Measurements from ENCODE around the gene KARS1.

Gene KARS1

GRCh38 chr16:75647492-75648264 is at the start of gene KARS1, which contains the start of gene TERF2IP:
TSS of gene KARS1 (minus strand) at chr16:75647665. CDS start at chr16:75647639, 26 bp downstream.
TSS of gene TERF2IP (plus strand) at chr16:75647773. CDS start at chr16:75647883, 110 bp downstream.
- peak; percentile 96 for DNase-seq

GRCh38 chr16:75695708-75696107 is 48.2 kb upstream of the KARS1 start:
- no peak for DNase-seq

GRCh38 chr16:75687361-75687760 is 39.9 kb upstream of the KARS1 start:
- DNase-seq, result no peak

GRCh38 chr16:75682308-75682707 is 34.8 kb upstream of the KARS1 start:
- DNase-seq, result no peak

DNA sequence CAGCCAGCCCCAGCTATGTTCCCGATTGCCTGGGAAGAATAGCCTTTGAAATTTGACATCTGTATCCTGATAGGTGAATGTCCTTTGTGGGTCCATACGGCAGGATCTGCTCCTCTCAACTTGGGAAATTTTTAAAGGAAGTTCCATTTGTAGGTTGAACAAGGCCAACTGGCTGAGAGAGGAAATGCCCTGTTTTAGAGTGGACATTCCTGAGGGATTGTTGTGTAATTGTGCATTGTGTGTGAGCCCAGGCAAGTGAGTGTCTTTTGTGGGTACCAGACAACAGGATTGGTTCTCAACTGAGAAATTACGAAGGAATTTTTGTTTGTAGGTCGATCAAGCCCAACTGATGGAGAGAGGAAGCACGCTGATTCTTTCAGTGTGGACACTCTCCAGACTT is 31.9 kb upstream of the KARS1 start:
- DNase-seq, result no peak

- DNase-seq, result no peak
Observed at GRCh38 chr16:75676909-75677308, 29.4 kb upstream of the KARS1 start, which contains the start of gene CPHXL2. TSS of gene CPHXL2 (minus strand) at chr16:75677009. CDS start at chr16:75676999, 10 bp downstream.

GRCh38 chr16:75667503-75667902 is 20.0 kb upstream of the KARS1 start:
- no peak for DNase-seq

DNA sequence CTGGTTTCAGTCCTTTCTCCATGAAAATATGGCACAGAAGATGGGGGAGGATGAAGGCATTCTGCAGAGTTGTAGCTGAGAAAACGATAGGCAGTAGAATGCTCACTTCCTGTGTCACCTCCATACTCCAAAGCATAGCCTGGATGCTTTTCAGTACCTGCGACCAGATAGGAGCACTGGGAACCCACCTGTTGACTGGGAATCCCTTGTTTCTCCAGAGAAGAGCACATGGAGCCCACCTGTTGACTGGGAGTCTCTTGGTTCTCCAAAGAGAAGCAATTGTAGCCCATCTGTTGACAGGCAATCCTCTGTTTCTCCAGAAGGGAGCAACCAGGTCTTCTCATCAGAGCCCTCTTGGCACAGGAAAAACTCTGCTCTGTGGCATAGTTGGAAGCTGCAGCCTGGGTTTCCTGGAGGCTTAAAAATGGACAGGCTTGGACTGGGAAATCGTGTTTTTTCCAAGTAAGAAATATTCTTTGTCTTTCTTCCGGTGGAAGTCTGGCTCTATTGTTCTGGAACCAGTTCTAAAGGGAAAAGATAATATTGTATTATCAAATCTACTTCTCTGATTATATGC is 13.3 kb upstream of the KARS1 start:
- DNase-seq, result peak; percentile 18

- DNase-seq, result peak; percentile 50
Observed at GRCh38 chr16:75660321-75660720, 12.9 kb upstream of the KARS1 start.

GRCh38 chr16:75658175-75658574 is 10.7 kb upstream of the KARS1 start:
- no peak for DNase-seq

DNA sequence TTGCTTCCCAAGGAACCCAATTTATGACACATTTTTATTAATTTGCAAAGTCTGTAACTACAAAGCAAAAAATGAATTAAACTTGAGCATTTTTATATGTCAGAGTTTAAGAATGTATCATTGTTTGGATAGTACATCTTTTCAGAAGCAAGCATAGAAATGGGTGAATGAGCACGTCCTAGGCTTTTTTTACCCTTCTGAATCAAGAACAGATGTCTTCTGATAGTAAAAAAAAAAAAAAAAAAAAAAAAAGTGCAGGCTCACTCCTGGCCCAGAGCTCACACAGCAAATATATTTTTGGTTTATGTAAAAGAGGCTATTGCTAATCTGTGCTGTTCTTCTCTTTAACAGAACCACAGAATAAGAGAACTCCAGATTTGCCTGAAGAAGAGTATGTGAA is 6.5 kb upstream of the KARS1 start:
- no peak for DNase-seq

- DNase-seq, result peak; percentile 86
Observed at GRCh38 chr16:75648265-75649076, 1.0 kb upstream of the KARS1 start.

DNA sequence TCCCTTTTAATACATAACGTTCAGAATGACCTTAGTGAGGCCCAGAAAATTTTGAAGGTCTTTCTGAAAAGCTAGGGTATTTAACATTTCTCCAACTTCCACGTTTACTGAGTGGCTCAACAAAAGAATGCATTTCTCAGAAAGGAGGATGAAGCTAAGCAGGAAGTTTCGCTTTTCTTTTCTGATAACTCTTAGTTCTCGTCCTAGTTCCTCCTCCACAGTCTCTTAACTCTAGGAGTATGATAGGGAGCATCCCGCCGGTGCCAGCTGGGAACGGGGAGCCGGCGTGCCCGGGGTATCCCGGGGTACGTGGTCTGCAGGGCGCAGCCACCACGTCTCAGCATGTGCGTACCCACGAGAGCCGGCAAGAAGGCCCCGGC is 363 bp downstream of the KARS1 start:
- DNase-seq, result no peak

- DNase-seq, result no peak
Observed at GRCh38 chr16:75644240-75645012, 3.0 kb downstream of the KARS1 start.

- DNase-seq, result no peak
Observed at GRCh38 chr16:75640598-75640997, 6.9 kb downstream of the KARS1 start.

- DNase-seq, result no peak
Observed at GRCh38 chr16:75635036-75635435, 12.4 kb downstream of the KARS1 start.

- DNase-seq, result no peak
Observed at GRCh38 chr16:75632857-75633256, 14.6 kb downstream of the KARS1 start.

DNA sequence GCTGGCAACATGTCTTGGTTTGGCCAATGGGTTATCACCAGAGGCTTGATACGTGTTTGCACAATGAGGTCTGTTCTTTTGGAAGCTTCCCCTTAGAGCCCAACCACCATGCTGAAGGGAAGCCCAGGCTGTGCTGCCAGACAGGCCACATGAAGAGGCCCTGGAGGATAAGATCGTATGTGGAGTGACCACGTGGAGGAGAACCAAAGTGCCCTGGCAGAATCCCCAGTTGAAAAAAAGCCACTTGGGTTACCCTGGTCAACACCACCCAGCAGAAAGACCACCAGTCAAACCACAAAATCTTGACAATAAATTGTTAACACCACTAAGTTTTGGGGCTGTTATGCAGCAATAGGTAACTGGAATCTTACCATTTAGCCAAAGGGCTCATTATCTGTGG is 17.4 kb downstream of the KARS1 start:
- DNase-seq, result no peak

- DNase-seq, result no peak
Observed at GRCh38 chr16:75629132-75629531, 18.3 kb downstream of the KARS1 start.

DNA sequence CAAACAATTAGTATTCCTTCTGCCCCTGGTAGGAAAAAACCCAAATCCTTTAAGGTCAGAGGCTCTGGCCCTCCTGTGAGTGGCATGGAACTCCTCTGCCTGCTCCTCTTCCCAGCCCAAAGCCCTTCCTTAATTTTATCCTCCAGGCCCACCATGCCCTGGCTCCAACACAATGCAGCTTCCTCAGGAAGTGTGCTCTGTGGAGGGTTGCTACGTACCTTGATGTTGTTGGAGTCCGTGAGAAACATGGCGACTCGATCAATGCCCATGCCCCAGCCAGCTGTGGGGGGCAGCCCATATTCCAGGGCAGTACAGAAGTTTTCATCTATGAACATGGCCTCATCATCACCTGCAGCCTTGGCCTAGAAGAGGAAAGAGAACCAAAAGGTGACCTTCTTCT is 19.1 kb downstream of the KARS1 start:
- no peak for DNase-seq

DNA sequence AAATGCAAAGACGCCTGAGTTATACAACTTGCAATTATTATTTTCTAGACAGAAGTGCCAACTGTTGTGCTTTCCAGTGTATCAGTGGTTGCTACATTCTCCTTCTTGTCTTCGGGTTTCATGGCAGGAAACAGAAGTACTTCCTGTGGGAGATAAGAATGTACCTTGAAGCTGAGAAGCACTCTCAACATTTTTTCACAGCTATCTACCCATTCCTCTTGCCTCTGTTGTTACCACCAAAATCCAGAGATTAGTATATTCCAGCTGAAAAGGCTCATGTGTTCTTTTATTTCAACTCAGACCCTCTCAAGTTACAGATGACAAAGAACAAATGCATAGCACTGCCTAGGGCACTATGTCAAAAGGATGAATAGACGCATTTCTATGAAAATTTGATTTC is 19.6 kb downstream of the KARS1 start:
- DNase-seq, result no peak

DNA sequence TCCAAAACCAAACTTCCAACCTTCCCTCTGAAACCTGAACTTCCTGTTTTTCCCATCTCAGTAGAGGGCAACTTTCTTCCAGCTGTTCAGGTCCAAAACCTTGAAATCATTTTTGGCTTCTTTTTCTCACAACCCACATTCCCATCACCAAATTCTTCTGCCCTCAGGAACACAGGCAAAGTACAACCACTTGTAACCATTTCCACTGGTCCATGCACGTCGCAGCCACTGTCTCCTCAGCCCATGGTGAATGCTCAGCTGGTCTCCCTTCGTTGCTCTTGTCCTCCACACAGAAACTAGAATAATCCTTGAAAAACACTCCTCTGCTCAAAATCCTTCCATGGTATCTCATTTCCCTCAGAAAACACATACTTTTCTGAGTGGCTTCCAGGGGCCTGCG is 20.7 kb downstream of the KARS1 start:
- no peak for DNase-seq

DNA sequence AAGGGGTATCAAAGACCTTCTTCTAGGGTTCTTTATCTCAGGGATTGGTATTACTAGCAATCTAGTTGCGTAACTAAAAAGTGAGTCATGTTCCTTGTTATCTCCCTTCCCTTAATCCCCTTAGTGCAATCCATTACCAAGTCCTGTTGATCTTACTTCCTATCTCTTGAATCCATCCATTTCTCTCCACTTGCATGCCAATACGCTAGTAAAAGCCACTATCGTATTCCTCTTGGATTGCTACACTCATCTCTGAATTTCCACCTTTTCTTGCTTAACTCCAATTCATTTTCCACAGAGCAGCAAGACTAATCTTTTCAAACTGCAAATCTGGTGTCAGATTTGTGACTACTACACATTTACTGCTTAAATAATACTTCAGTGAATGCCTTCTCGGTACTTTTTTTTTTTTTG is 22.5 kb downstream of the KARS1 start:
- DNase-seq, result no peak

Measured in midbrain (tissue), 1 donor.